GM23338 (cell line): ENCODE results near the gene NENF. TPM values are rescaled to one million over a fixed set of nuclear protein-coding genes. Genes with fewer than 3 reads are reported as not detected.

Experiments
- CREB1 ChIP-seq: fragments of 250-450 bp; sonication (Bioruptor Pico); IDR thresholded peaks from 2 replicates; pipeline ENCODE4 v1.5.0; 2020; ENCODE audit warnings: low read depth, mild to moderate bottlenecking, moderate library complexity
- CTCF ChIP-seq, 2 experiments: fragments of 200-600 bp in 1 of 2; sonication (generic) in 1 of 2; conservative IDR thresholded peaks; 2 replicates each; pipeline versions ENCODE4 v1.5.1 to v1.6.1; 2016 to 2017; ENCODE audit warnings: antibody characterized with exemption in 2 of 2, low read depth in 2 of 2, mild to moderate bottlenecking in 2 of 2, moderate library complexity in 1 of 2
- ETS1 ChIP-seq: IDR thresholded peaks from 2 replicates; pipeline ENCODE4 v1.6.1; 2016; ENCODE audit warnings: antibody characterized with exemption
- JUNB ChIP-seq: IDR thresholded peaks from one replicate; pipeline ENCODE4 v1.6.1; 2016; ENCODE audit warnings: antibody characterized with exemption; ENCODE audit not compliant: unreplicated experiment
- POLR2AphosphoS5 ChIP-seq: IDR thresholded peaks from 2 replicates; pipeline ENCODE4 v1.6.1; 2016; ENCODE audit warnings: antibody characterized with exemption, low read depth
- REST ChIP-seq: IDR thresholded peaks from one replicate; pipeline ENCODE4 v1.6.1; 2018; ENCODE audit warnings: antibody characterized with exemption; ENCODE audit not compliant: unreplicated experiment
- ZNF331 ChIP-seq: fragments of 250-450 bp; sonication (Bioruptor Pico); IDR thresholded peaks from 2 replicates; pipeline ENCODE4 v1.5.0; 2020; ENCODE audit warnings: low read depth, mild to moderate bottlenecking, moderate library complexity
- ZNF462 ChIP-seq: fragments of 250-450 bp; sonication (Bioruptor Pico); IDR thresholded peaks from 2 replicates; pipeline ENCODE4 v1.5.0; 2020; ENCODE audit warnings: mild to moderate bottlenecking, moderate library complexity
- polyA plus RNA-seq: library from polyadenylated mRNA; unstranded; fragments of >200 nt; fragmentation: Nextera tagmentation; extraction: Ambion mirVana; gene quantifications from 2 replicates; pipeline ENCODE4 v1.2.1, GENCODE V29; 2016
- total RNA-seq: library from RNA; depleted of rRNA; stranded (reverse); fragments of >200 nt; shearing (Covaris generic); gene quantifications from 2 replicates; pipeline ENCODE4 v1.2.3, GENCODE V29; 2014

NENF gene
- total and polyA plus RNA-seq, 2 experiments from 2014 or later: 27.6 to 60.7 TPM

DNA sequence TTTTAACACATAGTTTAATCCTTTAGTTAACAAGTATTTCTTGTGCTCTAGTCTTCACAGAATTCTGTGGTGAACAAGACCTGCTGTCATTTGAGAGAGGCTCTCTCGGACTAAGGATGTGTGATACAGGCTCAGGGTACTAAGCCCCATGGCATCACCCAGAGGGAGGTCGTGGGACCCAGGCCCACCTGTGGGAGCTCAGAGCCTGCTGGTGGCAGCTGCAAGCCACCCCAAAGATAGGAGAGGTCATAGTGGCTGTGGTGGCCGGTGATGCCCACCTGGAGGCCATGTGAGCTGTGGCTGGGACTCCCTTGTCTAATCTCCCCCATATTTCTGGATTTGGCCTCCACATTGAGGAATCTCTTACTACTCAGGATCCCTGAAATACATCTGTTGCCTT is 22.0 kb downstream of the NENF start (continued):
- TF ChIP-seq ZNF462: no peak
- no peak for TF ChIP-seq REST
- TF ChIP-seq JUNB: no peak
- no peak for TF ChIP-seq ZNF331 (CRISPR knock-in tag)
- TF ChIP-seq CREB1: no peak
- TF ChIP-seq POLR2AphosphoS5: no peak
- TF ChIP-seq CTCF (conservative IDR thresholded peaks at IDR 0.05; ENCODE audit: low read depth in 2 of 2): no peak
- TF ChIP-seq ETS1: no peak
